Uterus (tissue), 4 donors: Measurements from ENCODE around the gene CTR9. TPM values are rescaled to one million over a fixed set of nuclear protein-coding genes. Genes with fewer than 3 reads are reported as not detected.
A peak's percentile ranks its signal among the peaks of the same experiment; 100 is the strongest.

Source experiments
- DNase-seq, 2 donors: peaks; one replicate each; pipeline ENCODE4 v3.0.0-alpha.2; 2019 to 2020
- H3K27ac ChIP-seq, 2 donors: fragments of 200-600 bp; sonication (generic); 1 replicate in 1 of 2; 2 replicates in 1 of 2; pipeline ENCODE4 v1.5.1; 2016 to 2018
- H3K27me3 ChIP-seq, 2 donors: fragments of 200-600 bp; sonication (generic); one replicate each; pipeline ENCODE4 v1.5.1; 2018 to 2019; ENCODE audit warnings: control low read depth in 1 of 2
- H3K36me3 ChIP-seq, 2 donors: fragments of 200-600 bp; sonication (generic); one replicate each; pipeline ENCODE4 v1.5.1; 2019; ENCODE audit warnings: control low read depth in 1 of 2
- H3K4me1 ChIP-seq, 2 donors: fragments of 200-600 bp; sonication (generic); one replicate each; pipeline ENCODE4 v1.5.1; 2018 to 2019; ENCODE audit warnings: control low read depth in 1 of 2
- H3K4me3 ChIP-seq, 2 donors: fragments of 200-600 bp; sonication (generic); 1 replicate in 1 of 2; 2 replicates in 1 of 2; pipeline ENCODE4 v1.5.1; 2018 to 2019; ENCODE audit warnings: mild to moderate bottlenecking in 1 of 2
- H3K9me3 ChIP-seq, 2 donors: fragments of 200-600 bp; sonication (generic); one replicate each; pipeline ENCODE4 v1.5.1; 2019; ENCODE audit warnings: control low read depth in 1 of 2
- POLR2A ChIP-seq, 2 donors: fragments of 450-650 bp; IDR thresholded peaks; one replicate each; pipeline ENCODE4 v1.6.1; 2016; ENCODE audit warnings: antibody characterized with exemption in 2 of 2, mild to moderate bottlenecking in 1 of 2, moderate library complexity in 1 of 2
- intact Hi-C: fragments of 100-400 bp; cut with DNase I; formaldehyde crosslinking; loops from one replicate; pipeline ENCODE4 v1.15.1; 2023; ENCODE audit warnings: low total_unique reads
- total RNA-seq, 4 donors: library from RNA; depleted of rRNA in 3 of 4; stranded (reverse); fragments of >200 nt in 3 of 4; gene quantifications; one replicate each; pipeline versions ENCODE4 v1.1.0 to v1.2.4, GENCODE V29; 2014 to 2023
- TF ChIP-seq, protein P1 (sequence below), 4 experiments: fragments of 200-600 bp in 2 of 4; fragments of 450-650 bp in 2 of 4; sonication (generic) in 2 of 4; IDR thresholded peaks; one replicate each; pipeline ENCODE4 v1.5.1; 2016 to 2019; ENCODE audit warnings: antibody characterized with exemption in 4 of 4, mild to moderate bottlenecking in 2 of 4, moderate library complexity in 1 of 4
- donor health status: DM: yes; HTN: yes; CAD: no.

CTR9 gene
- total RNA-seq, 4 donors from 2014 or later = 22.0 to 48.6 (median 38.5) TPM

DNA sequence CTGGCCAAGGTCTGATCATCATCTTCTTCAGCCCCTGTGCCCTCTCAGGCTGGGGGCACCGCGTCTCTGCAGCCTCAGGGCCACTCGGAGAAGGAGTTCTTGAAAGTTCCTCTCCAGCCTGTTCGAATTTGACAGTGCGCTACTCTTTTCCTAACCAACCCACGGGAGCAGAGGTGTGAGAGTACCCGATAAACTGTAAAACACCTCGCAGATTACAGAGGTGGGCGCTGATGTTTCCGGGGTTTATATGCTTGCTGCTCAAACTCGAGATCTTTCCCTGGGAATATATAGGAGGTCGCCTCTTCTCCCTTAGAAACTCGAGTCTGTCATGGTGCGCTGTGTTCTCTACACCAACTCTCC lies 515 bp downstream of the CTR9 start:
- no peak for DNase-seq
- Histone ChIP-seq H3K27ac (peak overlapping the region; percentile 96 to 98), H3K36me3 (no peaks in the 10 kb centered on the region), H3K27me3 (no peaks in the 10 kb centered on the region), H3K4me3 (peak overlapping the region; percentile 86 to 88), H3K9me3 (no peaks in the 10 kb centered on the region), H3K4me1 (peaks cover 0 to 11% of the 10 kb centered on the region in 2 donors)
- intact Hi-C loops = no loop called here
- TF ChIP-seq, protein P1, sequence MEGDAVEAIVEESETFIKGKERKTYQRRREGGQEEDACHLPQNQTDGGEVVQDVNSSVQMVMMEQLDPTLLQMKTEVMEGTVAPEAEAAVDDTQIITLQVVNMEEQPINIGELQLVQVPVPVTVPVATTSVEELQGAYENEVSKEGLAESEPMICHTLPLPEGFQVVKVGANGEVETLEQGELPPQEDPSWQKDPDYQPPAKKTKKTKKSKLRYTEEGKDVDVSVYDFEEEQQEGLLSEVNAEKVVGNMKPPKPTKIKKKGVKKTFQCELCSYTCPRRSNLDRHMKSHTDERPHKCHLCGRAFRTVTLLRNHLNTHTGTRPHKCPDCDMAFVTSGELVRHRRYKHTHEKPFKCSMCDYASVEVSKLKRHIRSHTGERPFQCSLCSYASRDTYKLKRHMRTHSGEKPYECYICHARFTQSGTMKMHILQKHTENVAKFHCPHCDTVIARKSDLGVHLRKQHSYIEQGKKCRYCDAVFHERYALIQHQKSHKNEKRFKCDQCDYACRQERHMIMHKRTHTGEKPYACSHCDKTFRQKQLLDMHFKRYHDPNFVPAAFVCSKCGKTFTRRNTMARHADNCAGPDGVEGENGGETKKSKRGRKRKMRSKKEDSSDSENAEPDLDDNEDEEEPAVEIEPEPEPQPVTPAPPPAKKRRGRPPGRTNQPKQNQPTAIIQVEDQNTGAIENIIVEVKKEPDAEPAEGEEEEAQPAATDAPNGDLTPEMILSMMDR (IDR thresholded peaks at IDR 0.05) = peak in 1 of 4 experiments; percentile 2
- no peak for TF ChIP-seq POLR2A (IDR thresholded peaks at IDR 0.05)

DNA sequence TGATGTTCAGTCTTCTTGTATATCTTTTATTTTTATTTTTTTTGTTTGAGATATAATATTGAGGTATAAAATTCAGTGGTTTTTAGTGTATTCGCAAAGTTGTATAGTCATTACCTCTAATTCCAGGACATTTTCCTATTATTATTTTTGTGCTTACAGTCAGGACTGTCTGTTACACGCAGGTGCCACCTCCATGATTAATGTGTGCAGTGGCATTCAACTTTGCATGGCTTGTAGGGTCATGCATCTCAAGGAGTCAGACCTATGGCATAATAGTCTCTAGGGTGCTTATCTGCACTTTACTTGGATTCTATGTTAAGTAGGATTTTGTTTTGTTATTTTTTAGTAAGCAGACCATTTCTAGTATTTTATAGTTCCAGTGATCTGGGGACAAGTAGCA lies 1.0 kb downstream of the CTR9 start:
- Histone ChIP-seq H3K27me3 (no peaks in the 10 kb centered on the region), H3K4me1 (peaks cover 0 to 11% of the 10 kb centered on the region in 2 donors), H3K4me3 (peak overlapping the region; percentile 86 to 88), H3K27ac (peak overlapping the region; percentile 96 to 98), H3K9me3 (no peaks in the 10 kb centered on the region), H3K36me3 (no peaks in the 10 kb centered on the region)
- intact Hi-C loops = no loop called here
- DNase-seq = no peak
- TF ChIP-seq, protein P1 (IDR thresholded peaks at IDR 0.05) = no peak
- TF ChIP-seq POLR2A (IDR thresholded peaks at IDR 0.05) = no peak

DNA sequence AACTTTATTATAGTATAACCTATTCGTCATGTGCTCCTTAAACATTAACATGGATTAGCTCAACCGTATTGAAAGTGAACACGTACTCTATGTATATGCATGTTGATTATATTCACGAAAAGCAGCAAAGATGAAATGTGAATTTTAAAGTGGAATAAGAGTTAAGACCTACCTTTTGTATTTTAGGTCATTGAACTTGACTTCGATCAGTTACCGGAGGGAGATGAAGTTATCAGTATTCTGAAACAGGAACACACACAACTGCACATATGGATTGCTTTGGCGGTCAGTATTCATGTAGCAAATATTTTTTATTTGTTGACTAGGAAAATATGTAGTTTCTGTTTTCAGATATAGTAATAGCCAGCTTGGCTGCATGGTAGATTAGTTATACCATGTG lies 1.4 kb downstream of the CTR9 start:
- H3K9me3 ChIP-seq = no peaks in the 10 kb centered on the region
- H3K27me3 ChIP-seq = no peaks in the 10 kb centered on the region
- peaks cover 0 to 11% of the 10 kb centered on the region in 2 donors for H3K4me1 ChIP-seq
- no peak overlapping the region for H3K4me3 ChIP-seq
- DNase-seq = no peak
- no peak overlapping the region for H3K27ac ChIP-seq
- no peak for TF ChIP-seq POLR2A (IDR thresholded peaks at IDR 0.05)
- TF ChIP-seq, protein P1 (IDR thresholded peaks at IDR 0.05) = no peak
- H3K36me3 ChIP-seq = no peaks in the 10 kb centered on the region
- intact Hi-C loops = no loop called here

DNA sequence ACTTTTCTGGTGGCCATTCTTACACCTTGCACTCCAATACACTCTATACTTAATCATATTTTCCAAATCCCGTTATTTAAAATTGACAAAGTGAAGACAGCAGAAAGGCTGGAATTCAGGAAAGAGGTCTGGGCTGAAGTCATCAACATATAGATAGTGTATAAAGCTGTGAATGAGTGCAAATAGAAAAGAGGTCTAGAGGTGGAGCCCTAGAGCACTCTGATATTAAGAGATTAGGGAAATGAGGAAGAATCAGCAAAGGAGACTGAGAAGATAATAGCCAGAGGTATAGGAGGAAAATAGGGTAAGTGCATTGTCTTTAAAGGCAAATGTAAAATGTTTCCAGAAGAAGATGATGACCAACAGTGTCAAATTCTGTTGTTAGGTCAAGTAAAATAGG lies 7.9 kb downstream of the CTR9 start:
- no peak for DNase-seq
- Histone ChIP-seq H3K27me3 (no peaks in the 10 kb centered on the region), H3K27ac (no peak overlapping the region), H3K36me3 (no peaks in the 10 kb centered on the region), H3K4me1 (no peaks in the 10 kb centered on the region), H3K9me3 (no peaks in the 10 kb centered on the region), H3K4me3 (no peak overlapping the region)
- intact Hi-C loops = no loop called here
- no peak for TF ChIP-seq POLR2A (IDR thresholded peaks at IDR 0.05)
- TF ChIP-seq, protein P1 (IDR thresholded peaks at IDR 0.05) = no peak

DNA sequence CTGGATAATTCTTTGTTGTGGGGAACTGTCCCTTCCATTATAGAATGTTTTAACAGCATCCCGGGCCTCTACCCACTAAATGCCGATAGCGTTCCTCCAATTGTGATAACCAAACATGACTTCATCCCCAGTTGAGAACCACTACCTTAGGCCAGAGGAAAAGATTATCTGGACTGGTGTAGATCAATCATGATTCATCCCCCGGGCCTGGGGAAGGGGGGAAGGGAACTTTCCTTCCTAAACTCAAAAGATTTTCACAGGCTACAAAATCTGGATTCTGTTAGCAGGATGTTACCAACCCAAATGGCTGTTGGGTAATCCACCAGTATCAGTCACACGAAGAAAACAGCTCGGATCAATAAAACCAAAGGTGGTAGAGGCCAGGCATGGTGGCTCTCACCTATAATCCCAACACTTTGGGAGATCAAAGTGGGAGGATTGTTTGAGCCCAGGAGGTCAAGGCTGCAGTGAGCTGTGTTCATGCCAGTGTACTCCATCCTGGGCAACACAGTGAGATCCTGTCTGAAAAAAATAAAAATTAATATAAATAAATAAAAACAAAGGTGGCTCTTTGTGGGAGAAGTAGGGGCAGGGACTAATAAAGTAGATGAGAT lies 10.1 kb downstream of the CTR9 start:
- no peak for DNase-seq
- Histone ChIP-seq H3K27ac (no peak overlapping the region), H3K27me3 (no peaks in the 10 kb centered on the region), H3K36me3 (no peaks in the 10 kb centered on the region), H3K9me3 (no peaks in the 10 kb centered on the region), H3K4me1 (no peaks in the 10 kb centered on the region), H3K4me3 (no peak overlapping the region)
- TF ChIP-seq, protein P1 (IDR thresholded peaks at IDR 0.05) = no peak
- no peak for TF ChIP-seq POLR2A (IDR thresholded peaks at IDR 0.05)
- intact Hi-C loops = no loop called here
